ENCODE results near the gene FUNDC2.

FUNDC2 gene

GRCh38 chrX:154988719-154989118, 37.9 kb upstream of the FUNDC2 start:
- Histone ChIP-seq H3K9me3 (ENCODE audit: control extremely low read depth in 1 of 5, control insufficient read depth in 4 of 5, insufficient read depth in 2 of 5, low read depth in 1 of 5, low read length in 4 of 5) (no peaks in the 10 kb centered on the region), H3K27me3 (replicated peaks in 2 of 5; ENCODE audit: control insufficient read depth in 4 of 5, insufficient read depth in 5 of 5, low read length in 4 of 5) (peaks cover 0 to 2% (median 0%) of the 10 kb centered on the region in 5 experiments), H3K4me3 (ENCODE audit: control insufficient read depth in 1 of 7, extremely low read depth in 1 of 7, insufficient read depth in 4 of 7, low read depth in 2 of 7, low read length in 6 of 7) (no peak overlapping the region), H3K4me1 (ENCODE audit: control extremely low read depth in 1 of 4, control insufficient read depth in 4 of 4, insufficient read depth in 4 of 4, low read length in 3 of 4) (no peaks in the 10 kb centered on the region), H3K27ac (ENCODE audit: insufficient read depth in 1 of 2, low read depth in 1 of 2, low read length in 2 of 2, poor library complexity in 1 of 2, severe bottlenecking in 2 of 2) (no peak overlapping the region), H3K36me3 (ENCODE audit: control insufficient read depth in 4 of 4, insufficient read depth in 4 of 4, low read length in 3 of 4) (no peaks in the 10 kb centered on the region)
- POLR2A ChIA-PET = no interaction called here
- CTCF ChIA-PET = interaction anchor here (1.0 to 1.2 kb wide), 4 partner anchors 63 to 71 kb away, joined by 3 to 6 read pairs (median 3); no protein-coding TSS in a partner anchor
- WGBS (ENCODE audit: insufficient coverage) = 100% methylated on average over 1 of the region's 3 CpGs
- DNase-seq = no peak

GRCh38 chrX:154990496-154990895, 36.1 kb upstream of the FUNDC2 start:
- POLR2A ChIA-PET = no interaction called here

GRCh38 chrX:154991039-154991438, 35.6 kb upstream of the FUNDC2 start:
- DNase-seq = no peak
- Histone ChIP-seq H3K36me3 (ENCODE audit: control insufficient read depth in 4 of 4, insufficient read depth in 4 of 4, low read length in 3 of 4) (no peaks in the 10 kb centered on the region), H3K27ac (ENCODE audit: insufficient read depth in 1 of 2, low read depth in 1 of 2, low read length in 2 of 2, poor library complexity in 1 of 2, severe bottlenecking in 2 of 2) (no peak overlapping the region), H3K4me1 (ENCODE audit: control extremely low read depth in 1 of 4, control insufficient read depth in 4 of 4, insufficient read depth in 4 of 4, low read length in 3 of 4) (no peaks in the 10 kb centered on the region), H3K4me3 (ENCODE audit: control insufficient read depth in 1 of 7, extremely low read depth in 1 of 7, insufficient read depth in 4 of 7, low read depth in 2 of 7, low read length in 6 of 7) (no peak overlapping the region), H3K27me3 (replicated peaks in 2 of 5; ENCODE audit: control insufficient read depth in 4 of 5, insufficient read depth in 5 of 5, low read length in 4 of 5) (peaks cover 0 to 2% (median 0%) of the 10 kb centered on the region in 5 experiments), H3K9me3 (ENCODE audit: control extremely low read depth in 1 of 5, control insufficient read depth in 4 of 5, insufficient read depth in 2 of 5, low read depth in 1 of 5, low read length in 4 of 5) (no peaks in the 10 kb centered on the region)
- CTCF ChIA-PET = interaction anchor here (0.7 kb wide), 1 partner anchor 87 kb away, joined by 3 read pairs; no protein-coding TSS in a partner anchor
- POLR2A ChIA-PET = no interaction called here
- no CpG with 5 or more reads among the region's 3 CpGs for WGBS (ENCODE audit: insufficient coverage)

More at GRCh38 chrX:154990496-154990895, 36.1 kb upstream of the FUNDC2 start:
- no peak for DNase-seq
- Histone ChIP-seq H3K9me3 (ENCODE audit: control extremely low read depth in 1 of 5, control insufficient read depth in 4 of 5, insufficient read depth in 2 of 5, low read depth in 1 of 5, low read length in 4 of 5) (no peaks in the 10 kb centered on the region), H3K27ac (ENCODE audit: insufficient read depth in 1 of 2, low read depth in 1 of 2, low read length in 2 of 2, poor library complexity in 1 of 2, severe bottlenecking in 2 of 2) (no peak overlapping the region), H3K27me3 (replicated peaks in 2 of 5; ENCODE audit: control insufficient read depth in 4 of 5, insufficient read depth in 5 of 5, low read length in 4 of 5) (peaks cover 0 to 2% (median 0%) of the 10 kb centered on the region in 5 experiments), H3K4me3 (ENCODE audit: control insufficient read depth in 1 of 7, extremely low read depth in 1 of 7, insufficient read depth in 4 of 7, low read depth in 2 of 7, low read length in 6 of 7) (no peak overlapping the region), H3K36me3 (ENCODE audit: control insufficient read depth in 4 of 4, insufficient read depth in 4 of 4, low read length in 3 of 4) (no peaks in the 10 kb centered on the region), H3K4me1 (ENCODE audit: control extremely low read depth in 1 of 4, control insufficient read depth in 4 of 4, insufficient read depth in 4 of 4, low read length in 3 of 4) (no peaks in the 10 kb centered on the region)
- CTCF ChIA-PET = no interaction called here
- WGBS (ENCODE audit: insufficient coverage) = 83% methylated on average over 2 of the region's 3 CpGs

GRCh38 chrX:154991476-154991875, 35.2 kb upstream of the FUNDC2 start:
- peaks cover 0 to 2% (median 0%) of the 10 kb centered on the region in 5 experiments for H3K27me3 ChIP-seq (replicated peaks in 2 of 5; ENCODE audit: control insufficient read depth in 4 of 5, insufficient read depth in 5 of 5, low read length in 4 of 5)
- no CpG with 5 or more reads among the region's 1 CpG for WGBS (ENCODE audit: insufficient coverage)
- ChIA-PET CTCF (interaction anchor here (0.7 kb wide), 1 partner anchor 87 kb away, joined by 3 read pairs; no protein-coding TSS in a partner anchor), POLR2A (no interaction called here)
- no peaks in the 10 kb centered on the region for H3K9me3 ChIP-seq (ENCODE audit: control extremely low read depth in 1 of 5, control insufficient read depth in 4 of 5, insufficient read depth in 2 of 5, low read depth in 1 of 5, low read length in 4 of 5)
- DNase-seq = no peak
- H3K36me3 ChIP-seq (ENCODE audit: control insufficient read depth in 4 of 4, insufficient read depth in 4 of 4, low read length in 3 of 4) = no peaks in the 10 kb centered on the region
- H3K4me3 ChIP-seq (ENCODE audit: control insufficient read depth in 1 of 7, extremely low read depth in 1 of 7, insufficient read depth in 4 of 7, low read depth in 2 of 7, low read length in 6 of 7) = no peak overlapping the region
- no peaks in the 10 kb centered on the region for H3K4me1 ChIP-seq (ENCODE audit: control extremely low read depth in 1 of 4, control insufficient read depth in 4 of 4, insufficient read depth in 4 of 4, low read length in 3 of 4)
- H3K27ac ChIP-seq (ENCODE audit: insufficient read depth in 1 of 2, low read depth in 1 of 2, low read length in 2 of 2, poor library complexity in 1 of 2, severe bottlenecking in 2 of 2) = no peak overlapping the region

- no peaks in the 10 kb centered on the region for H3K36me3 ChIP-seq (ENCODE audit: control insufficient read depth in 4 of 4, insufficient read depth in 4 of 4, low read length in 3 of 4)
- H3K27me3 ChIP-seq (replicated peaks in 2 of 5; ENCODE audit: control insufficient read depth in 4 of 5, insufficient read depth in 5 of 5, low read length in 4 of 5) = no peaks in the 10 kb centered on the region
- no peaks in the 10 kb centered on the region for H3K4me1 ChIP-seq (ENCODE audit: control extremely low read depth in 1 of 4, control insufficient read depth in 4 of 4, insufficient read depth in 4 of 4, low read length in 3 of 4)
- H3K9me3 ChIP-seq (ENCODE audit: control extremely low read depth in 1 of 5, control insufficient read depth in 4 of 5, insufficient read depth in 2 of 5, low read depth in 1 of 5, low read length in 4 of 5) = no peaks in the 10 kb centered on the region
- no peak for DNase-seq
- H3K4me3 ChIP-seq (ENCODE audit: control insufficient read depth in 1 of 7, extremely low read depth in 1 of 7, insufficient read depth in 4 of 7, low read depth in 2 of 7, low read length in 6 of 7) = no peak overlapping the region
- ChIA-PET POLR2A (no interaction called here), CTCF (interaction anchor here (0.7 kb wide), 1 partner anchor 11 kb away, joined by 3 read pairs; no protein-coding TSS in a partner anchor)
- no peak overlapping the region for H3K27ac ChIP-seq (ENCODE audit: insufficient read depth in 1 of 2, low read depth in 1 of 2, low read length in 2 of 2, poor library complexity in 1 of 2, severe bottlenecking in 2 of 2)
- no CpG with 5 or more reads among the region's 1 CpG for WGBS (ENCODE audit: insufficient coverage)
These were observed 28.3 kb upstream of the FUNDC2 start for GRCh38 chrX:154998204-154998880.

GRCh38 chrX:155000841-155001240, 25.8 kb upstream of the FUNDC2 start:
- Histone ChIP-seq H3K4me1 (ENCODE audit: control extremely low read depth in 1 of 4, control insufficient read depth in 4 of 4, insufficient read depth in 4 of 4, low read length in 3 of 4) (no peaks in the 10 kb centered on the region), H3K36me3 (ENCODE audit: control insufficient read depth in 4 of 4, insufficient read depth in 4 of 4, low read length in 3 of 4) (no peaks in the 10 kb centered on the region), H3K4me3 (ENCODE audit: control insufficient read depth in 1 of 7, extremely low read depth in 1 of 7, insufficient read depth in 4 of 7, low read depth in 2 of 7, low read length in 6 of 7) (no peak overlapping the region), H3K9me3 (ENCODE audit: control extremely low read depth in 1 of 5, control insufficient read depth in 4 of 5, insufficient read depth in 2 of 5, low read depth in 1 of 5, low read length in 4 of 5) (no peaks in the 10 kb centered on the region), H3K27ac (ENCODE audit: insufficient read depth in 1 of 2, low read depth in 1 of 2, low read length in 2 of 2, poor library complexity in 1 of 2, severe bottlenecking in 2 of 2) (no peak overlapping the region), H3K27me3 (replicated peaks in 2 of 5; ENCODE audit: control insufficient read depth in 4 of 5, insufficient read depth in 5 of 5, low read length in 4 of 5) (no peaks in the 10 kb centered on the region)
- POLR2A ChIA-PET = no interaction called here
- CTCF ChIA-PET = no interaction called here
- DNase-seq = no peak
- no CpG with 5 or more reads among the region's 1 CpG for WGBS (ENCODE audit: insufficient coverage)

GRCh38 chrX:155001873-155002272, 24.8 kb upstream of the FUNDC2 start:
- 60% methylated on average over 1 of the region's 4 CpGs for WGBS (ENCODE audit: insufficient coverage)
- H3K4me3 ChIP-seq (ENCODE audit: control insufficient read depth in 1 of 7, extremely low read depth in 1 of 7, insufficient read depth in 4 of 7, low read depth in 2 of 7, low read length in 6 of 7) = no peak overlapping the region
- H3K9me3 ChIP-seq (ENCODE audit: control extremely low read depth in 1 of 5, control insufficient read depth in 4 of 5, insufficient read depth in 2 of 5, low read depth in 1 of 5, low read length in 4 of 5) = no peaks in the 10 kb centered on the region
- no peaks in the 10 kb centered on the region for H3K4me1 ChIP-seq (ENCODE audit: control extremely low read depth in 1 of 4, control insufficient read depth in 4 of 4, insufficient read depth in 4 of 4, low read length in 3 of 4)
- no peak overlapping the region for H3K27ac ChIP-seq (ENCODE audit: insufficient read depth in 1 of 2, low read depth in 1 of 2, low read length in 2 of 2, poor library complexity in 1 of 2, severe bottlenecking in 2 of 2)
- no peaks in the 10 kb centered on the region for H3K27me3 ChIP-seq (replicated peaks in 2 of 5; ENCODE audit: control insufficient read depth in 4 of 5, insufficient read depth in 5 of 5, low read length in 4 of 5)
- ChIA-PET POLR2A (no interaction called here), CTCF (no interaction called here)
- H3K36me3 ChIP-seq (ENCODE audit: control insufficient read depth in 4 of 4, insufficient read depth in 4 of 4, low read length in 3 of 4) = no peaks in the 10 kb centered on the region
- DNase-seq = no peak

Data from common myeloid progenitor, CD34-positive (primary cell).